WTC11 (cell line): ENCODE measurements around the gene PTPRK. TPM values are rescaled to one million over a fixed set of nuclear protein-coding genes. Genes with fewer than 3 reads are reported as not detected.

Experiments
- ATAC-seq: fragments of 200-7000 bp; cut with Tn5 transposase; 2 replicates; pipeline ENCODE4 v1.10.0; 2021; ENCODE audit warnings: mild to moderate bottlenecking, moderate library complexity
- CTCF ChIA-PET: fragments of 300-600 bp; sonication (Branson Sonifier 250); formaldehyde crosslinking; loops from one replicate; lab custom pipeline; 2021; ENCODE audit warnings: antibody characterized with exemption; lab: Charles Lee
- POLR2A ChIA-PET: fragments of 350-600 bp; sonication (Branson Sonifier 250); formaldehyde crosslinking; loops from one replicate; lab custom pipeline; 2021; ENCODE audit warnings: antibody characterized with exemption; lab: Charles Lee
- DNase-seq: peaks from one replicate; pipeline ENCODE4 v3.0.0; 2021; ENCODE audit warnings: low spot score
- H3K27ac Mint-ChIP-seq: 2 replicates; pipeline ENCODE4 v1.8.0; 2021; ENCODE audit warnings: mixed read lengths
- H3K27me3 Mint-ChIP-seq: 2 replicates; pipeline ENCODE4 v1.8.0; 2021; ENCODE audit warnings: low read depth, mild to moderate bottlenecking, moderate library complexity, mixed read lengths
- H3K36me3 Mint-ChIP-seq: 2 replicates; pipeline ENCODE4 v1.8.0; 2021; ENCODE audit warnings: mixed read lengths
- H3K4me1 Mint-ChIP-seq: 2 replicates; pipeline ENCODE4 v1.8.0; 2022; ENCODE audit warnings: mixed read lengths
- H3K4me3 Mint-ChIP-seq: 2 replicates; pipeline ENCODE4 v1.8.0; 2021; ENCODE audit warnings: mild to moderate bottlenecking, moderate library complexity, mixed read lengths
- H3K9me3 Mint-ChIP-seq: 2 replicates; pipeline ENCODE4 v1.8.0; 2021; ENCODE audit warnings: mixed read lengths
- AR ChIP-seq: fragments of 250-450 bp; sonication (Bioruptor Pico); IDR thresholded peaks from 2 replicates; pipeline ENCODE4 v1.9.0; 2021; ENCODE audit warnings: mild to moderate bottlenecking
- ARID4B ChIP-seq: sonication (generic); formaldehyde crosslinking; IDR thresholded peaks from 2 replicates; pipeline ENCODE4 v1.8.0; 2023; ENCODE audit warnings: missing genetic modification reagents, mild to moderate bottlenecking, borderline replicate concordance
- ATF1 ChIP-seq: sonication (generic); formaldehyde crosslinking; IDR thresholded peaks from 2 replicates; pipeline ENCODE4 v1.8.1; 2023; ENCODE audit warnings: mild to moderate bottlenecking, moderate library complexity, missing genetic modification reagents
- ATF2 ChIP-seq: sonication (generic); formaldehyde crosslinking; IDR thresholded peaks from 2 replicates; pipeline ENCODE4 v1.8.1; 2022; ENCODE audit warnings: low read depth, missing genetic modification reagents, borderline replicate concordance
- ATF3 ChIP-seq: sonication (generic); formaldehyde crosslinking; conservative IDR thresholded peaks from 2 replicates; pipeline ENCODE4 v1.8.1; 2022; ENCODE audit warnings: mild to moderate bottlenecking, missing genetic modification reagents
- CTCF ChIP-seq: fragments of 200-600 bp; IDR thresholded peaks from 2 replicates; pipeline ENCODE4 v1.8.0; 2022; ENCODE audit warnings: antibody characterized with exemption
- E2F5 ChIP-seq: sonication (generic); formaldehyde crosslinking; IDR thresholded peaks from 2 replicates; pipeline ENCODE4 v1.8.1; 2022; ENCODE audit warnings: mild to moderate bottlenecking, moderate library complexity, missing genetic modification reagents
- FOXJ3 ChIP-seq: sonication (generic); formaldehyde crosslinking; IDR thresholded peaks from 2 replicates; pipeline ENCODE4 v1.9.0; 2021; ENCODE audit warnings: missing genetic modification reagents, mild to moderate bottlenecking, borderline replicate concordance
- GTF2I ChIP-seq: fragments of 250-450 bp; sonication (Bioruptor Pico); conservative IDR thresholded peaks from 2 replicates; pipeline ENCODE4 v1.4.0; 2021; ENCODE audit warnings: mild to moderate bottlenecking
- MAX ChIP-seq: sonication (generic); formaldehyde crosslinking; IDR thresholded peaks from 2 replicates; pipeline ENCODE4 v1.8.0; 2022; ENCODE audit warnings: mild to moderate bottlenecking, missing genetic modification reagents
- NR2C2 ChIP-seq: sonication (generic); formaldehyde crosslinking; IDR thresholded peaks from 2 replicates; pipeline ENCODE4 v1.8.0; 2022; ENCODE audit warnings: mild to moderate bottlenecking, missing genetic modification reagents
- SMAD3 ChIP-seq: sonication (generic); formaldehyde crosslinking; IDR thresholded peaks from 2 replicates; pipeline ENCODE4 v1.8.0; 2022; ENCODE audit warnings: missing genetic modification reagents, mild to moderate bottlenecking, borderline replicate concordance
- SMAD4 ChIP-seq: sonication (generic); formaldehyde crosslinking; IDR thresholded peaks from 2 replicates; pipeline ENCODE4 v1.8.0; 2022; ENCODE audit warnings: mild to moderate bottlenecking, missing genetic modification reagents
- TCF7 ChIP-seq: sonication (generic); formaldehyde crosslinking; IDR thresholded peaks from 2 replicates; pipeline ENCODE4 v1.8.0; 2022; ENCODE audit warnings: mild to moderate bottlenecking, low read depth, missing genetic modification reagents, moderate library complexity
- TEAD4 ChIP-seq: sonication (generic); formaldehyde crosslinking; IDR thresholded peaks from 2 replicates; pipeline ENCODE4 v1.8.0; 2022; ENCODE audit warnings: mild to moderate bottlenecking, missing genetic modification reagents
- USF1 ChIP-seq: sonication (generic); formaldehyde crosslinking; IDR thresholded peaks from 2 replicates; pipeline ENCODE4 v1.8.0; 2022; ENCODE audit warnings: mild to moderate bottlenecking, missing genetic modification reagents
- ZBTB43 ChIP-seq: sonication (generic); formaldehyde crosslinking; IDR thresholded peaks from 2 replicates; pipeline ENCODE4 v1.8.1; 2023; ENCODE audit warnings: mild to moderate bottlenecking, missing genetic modification reagents
- ZMAT4 ChIP-seq: fragments of 250-450 bp; sonication (Bioruptor Pico); IDR thresholded peaks from 2 replicates; pipeline ENCODE4 v1.9.0; 2021; ENCODE audit warnings: mild to moderate bottlenecking
- ZNF138 ChIP-seq: sonication (generic); formaldehyde crosslinking; conservative IDR thresholded peaks from 2 replicates; pipeline ENCODE4 v1.8.1; 2022; ENCODE audit warnings: mild to moderate bottlenecking, moderate library complexity, missing genetic modification reagents
- ZNF219 ChIP-seq: sonication (generic); formaldehyde crosslinking; IDR thresholded peaks from 2 replicates; pipeline ENCODE4 v1.8.0; 2023; ENCODE audit warnings: missing genetic modification reagents, mild to moderate bottlenecking, borderline replicate concordance
- ZNF317 ChIP-seq: sonication (generic); formaldehyde crosslinking; IDR thresholded peaks from 2 replicates; pipeline ENCODE4 v1.8.1; 2023; ENCODE audit warnings: low read depth, mild to moderate bottlenecking, moderate library complexity, missing genetic modification reagents, borderline replicate concordance
- total RNA-seq: library from RNA; stranded (reverse); gene quantifications from 3 replicates; pipeline ENCODE4 v1.2.3, GENCODE V29; 2021

Gene PTPRK
- total RNA-seq, 1 experiment from 2014 or later, result 44.8 TPM

GRCh38 chr6:128446497-128446896 is 73.9 kb downstream of the PTPRK start:
- Mint-ChIP-seq H3K27me3 (no peaks in the 10 kb centered on the region), H3K9me3 (no peaks in the 10 kb centered on the region), H3K36me3 (no peaks in the 10 kb centered on the region), H3K4me1 (peaks cover 40% of the 10 kb centered on the region), H3K27ac (no peak overlapping the region), H3K4me3 (no peak overlapping the region)
- POLR2A ChIA-PET, result no interaction called here
- CTCF ChIA-PET, result no interaction called here
- no peak for ATAC-seq
- no peak for DNase-seq
- TF ChIP-seq ZBTB43 (CRISPR knock-in tag), result no peak
- no peak for TF ChIP-seq ZNF317 (CRISPR knock-in tag)
- TF ChIP-seq NR2C2 (CRISPR knock-in tag), result no peak
- TF ChIP-seq MAX (CRISPR knock-in tag), result no peak
- TF ChIP-seq ATF2 (CRISPR knock-in tag), result no peak
- TF ChIP-seq USF1, result no peak
- TF ChIP-seq CTCF, result no peak
- no peak for TF ChIP-seq GTF2I
- TF ChIP-seq ARID4B (CRISPR knock-in tag), result no peak
- no peak for TF ChIP-seq FOXJ3 (CRISPR knock-in tag)

- no peaks in the 10 kb centered on the region for H3K27me3 Mint-ChIP-seq
- ChIA-PET CTCF (no interaction called here), POLR2A (no interaction called here)
- H3K27ac Mint-ChIP-seq, result no peak overlapping the region
- H3K36me3 Mint-ChIP-seq, result no peaks in the 10 kb centered on the region
- H3K9me3 Mint-ChIP-seq, result no peaks in the 10 kb centered on the region
- ATAC-seq (no peak), DNase-seq (no peak)
- H3K4me1 Mint-ChIP-seq, result peaks cover 62% of the 10 kb centered on the region
- no peak overlapping the region for H3K4me3 Mint-ChIP-seq
- no peak for TF ChIP-seq ATF1 (CRISPR knock-in tag)
- TF ChIP-seq ZNF219 (CRISPR knock-in tag), result no peak
- no peak for TF ChIP-seq ZNF138 (CRISPR knock-in tag)
- no peak for TF ChIP-seq SMAD4
- no peak for TF ChIP-seq SMAD3
- TF ChIP-seq TEAD4 (CRISPR knock-in tag), result no peak
- no peak for TF ChIP-seq ATF3 (CRISPR knock-in tag)
- no peak for TF ChIP-seq TCF7 (CRISPR knock-in tag)
- TF ChIP-seq E2F5 (CRISPR knock-in tag), result no peak
- no peak for TF ChIP-seq AR
- TF ChIP-seq ZMAT4, result no peak
Measured at GRCh38 chr6:128443553-128443952, 76.8 kb downstream of the PTPRK start.
